Stimulated activated CD8-positive, alpha-beta memory T cell treated with anti-CD3 and anti-CD28 coated beads, Interleukin-7, amount 100 ng/mL, for 1 hour (primary cell): ENCODE results near the gene DRD2.

ENCODE experiments used
- DNase-seq, 2 donors: peaks; one replicate each; pipeline ENCODE4 v3.0.0-alpha.2; 2020; ENCODE audit warnings: low read depth in 2 of 2

DRD2 gene

GRCh38 chr11:113372309-113372708, 102.9 kb downstream of the DRD2 start:
- DNase-seq: no peak

- no peak for DNase-seq
Observed at GRCh38 chr11:113370634-113371033, 104.6 kb downstream of the DRD2 start.

GRCh38 chr11:113369411-113369810, 105.8 kb downstream of the DRD2 start:
- DNase-seq: no peak

- DNase-seq: no peak
Observed at GRCh38 chr11:113365895-113366294, 109.3 kb downstream of the DRD2 start.

GRCh38 chr11:113363996-113364641, 111.1 kb downstream of the DRD2 start:
- DNase-seq: no peak

GRCh38 chr11:113363406-113363805, 111.8 kb downstream of the DRD2 start:
- no peak for DNase-seq
